ENCODE measurements around the gene CMSS1. TPM values are rescaled to one million over a fixed set of nuclear protein-coding genes. Genes with fewer than 3 reads are reported as not detected.
A peak's percentile ranks its signal among the peaks of the same experiment; 100 is the strongest.

Gene CMSS1
- total RNA-seq, 2 experiments from 2014 or later, result 42.1 to 42.6 TPM

DNA sequence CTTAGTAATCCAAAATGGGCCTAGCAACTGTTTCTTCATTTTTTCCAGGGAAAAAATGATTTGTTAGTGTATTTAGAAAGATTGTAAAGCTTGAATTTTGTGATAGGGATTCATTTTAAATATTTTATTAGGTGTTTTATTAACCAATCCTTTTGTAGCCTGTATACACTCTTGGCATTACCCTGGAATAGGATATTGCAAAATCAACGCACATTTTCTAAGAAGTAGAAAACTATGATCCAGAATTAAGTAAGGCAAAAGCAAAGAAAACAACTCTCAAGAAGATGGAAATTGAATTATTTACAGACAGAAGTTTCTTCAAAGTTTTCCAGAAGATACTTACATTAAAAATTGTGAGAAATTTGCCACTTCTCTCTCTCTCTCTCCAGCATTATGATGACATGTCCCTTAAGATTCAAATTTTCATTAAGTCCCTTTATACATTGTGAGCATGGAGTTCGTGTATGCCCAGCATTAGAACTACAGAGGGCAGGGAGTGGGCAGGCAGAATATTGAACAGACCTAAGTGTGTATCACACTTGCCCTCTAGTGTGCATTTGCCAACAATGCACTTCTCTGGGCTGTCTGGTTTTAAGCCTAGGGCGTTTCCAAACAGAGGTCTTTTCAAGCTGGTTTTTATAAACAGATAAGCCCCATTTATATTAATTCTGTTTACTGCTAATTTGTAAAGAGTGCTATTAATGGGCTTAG, 28.5 kb upstream of the CMSS1 start:
- no peak overlapping the region for H3K27ac Mint-ChIP-seq
- H3K36me3 Mint-ChIP-seq (ENCODE audit: low read depth), result no peaks in the 10 kb centered on the region
- ATAC-seq (peak; percentile 81), DNase-seq (peak; percentile 26)
- H3K9me3 Mint-ChIP-seq (ENCODE audit: insufficient read depth), result no peaks in the 10 kb centered on the region
- CTCF ChIA-PET, result interaction anchor here (0.7 to 1.4 kb wide), 3 partner anchors 16 to 269 kb away, joined by 3 to 4 read pairs (median 3); no protein-coding TSS in a partner anchor
- POLR2A ChIA-PET, result no interaction called here
- H3K4me1 Mint-ChIP-seq (ENCODE audit: low read depth), result no peaks in the 10 kb centered on the region
- H3K27me3 Mint-ChIP-seq (ENCODE audit: low read depth), result peaks cover 21% of the 10 kb centered on the region
- H3K4me3 Mint-ChIP-seq, result no peak overlapping the region

DNA sequence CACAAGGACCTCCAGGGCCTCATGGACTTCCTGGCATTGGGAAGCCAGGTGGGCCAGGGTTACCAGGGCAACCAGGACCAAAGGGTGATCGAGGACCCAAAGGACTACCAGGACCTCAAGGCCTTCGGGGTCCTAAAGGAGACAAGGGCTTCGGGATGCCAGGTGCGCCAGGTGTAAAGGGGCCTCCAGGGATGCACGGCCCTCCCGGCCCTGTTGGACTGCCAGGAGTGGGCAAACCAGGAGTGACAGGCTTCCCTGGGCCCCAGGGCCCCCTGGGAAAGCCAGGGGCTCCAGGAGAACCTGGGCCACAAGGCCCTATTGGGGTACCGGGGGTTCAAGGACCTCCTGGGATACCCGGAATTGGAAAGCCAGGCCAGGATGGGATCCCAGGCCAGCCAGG, 23.2 kb upstream of the CMSS1 start:
- Mint-ChIP-seq H3K36me3 (ENCODE audit: low read depth) (no peaks in the 10 kb centered on the region), H3K4me1 (ENCODE audit: low read depth) (no peaks in the 10 kb centered on the region), H3K27me3 (ENCODE audit: low read depth) (peaks cover 9% of the 10 kb centered on the region), H3K27ac (no peak overlapping the region), H3K9me3 (ENCODE audit: insufficient read depth) (no peaks in the 10 kb centered on the region), H3K4me3 (no peak overlapping the region)
- ChIA-PET POLR2A (no interaction called here), CTCF (no interaction called here)
- ATAC-seq, result no peak
- DNase-seq, result no peak

DNA sequence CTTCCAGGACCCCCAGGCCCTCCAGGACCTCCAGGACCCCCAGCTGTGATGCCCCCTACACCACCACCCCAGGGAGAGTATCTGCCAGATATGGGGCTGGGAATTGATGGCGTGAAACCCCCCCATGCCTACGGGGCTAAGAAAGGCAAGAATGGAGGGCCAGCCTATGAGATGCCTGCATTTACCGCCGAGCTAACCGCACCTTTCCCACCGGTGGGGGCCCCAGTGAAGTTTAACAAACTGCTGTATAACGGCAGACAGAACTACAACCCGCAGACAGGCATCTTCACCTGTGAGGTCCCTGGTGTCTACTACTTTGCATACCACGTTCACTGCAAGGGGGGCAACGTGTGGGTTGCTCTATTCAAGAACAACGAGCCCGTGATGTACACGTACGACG, 22.1 kb upstream of the CMSS1 start:
- POLR2A ChIA-PET, result no interaction called here
- no peaks in the 10 kb centered on the region for H3K4me1 Mint-ChIP-seq (ENCODE audit: low read depth)
- DNase-seq (no peak), ATAC-seq (no peak)
- CTCF ChIA-PET, result no interaction called here
- H3K27ac Mint-ChIP-seq, result no peak overlapping the region
- no peaks in the 10 kb centered on the region for H3K36me3 Mint-ChIP-seq (ENCODE audit: low read depth)
- H3K27me3 Mint-ChIP-seq (ENCODE audit: low read depth), result peaks cover 9% of the 10 kb centered on the region
- H3K9me3 Mint-ChIP-seq (ENCODE audit: insufficient read depth), result no peaks in the 10 kb centered on the region
- no peak overlapping the region for H3K4me3 Mint-ChIP-seq

DNA sequence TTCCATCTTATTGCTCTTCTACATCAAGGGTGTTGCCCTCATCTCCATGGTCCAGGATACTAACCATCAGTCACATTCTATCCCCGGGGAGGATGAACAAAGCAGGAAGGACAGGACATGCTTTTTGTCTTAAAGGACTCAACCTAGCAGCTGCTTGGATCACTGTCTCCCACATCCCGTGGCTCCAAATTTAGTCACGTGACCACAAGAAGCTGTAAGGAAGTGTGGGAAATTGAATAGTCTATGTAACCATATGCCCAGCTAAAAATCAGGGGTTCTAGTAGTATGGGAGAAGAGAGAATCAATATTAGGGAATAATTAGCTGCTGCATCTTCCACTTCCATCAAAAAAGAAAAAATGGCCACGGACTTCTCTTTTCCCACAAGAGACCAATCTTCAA, 18.2 kb upstream of the CMSS1 start:
- H3K4me1 Mint-ChIP-seq (ENCODE audit: low read depth), result no peaks in the 10 kb centered on the region
- peaks cover 2% of the 10 kb centered on the region for H3K27me3 Mint-ChIP-seq (ENCODE audit: low read depth)
- H3K27ac Mint-ChIP-seq, result no peak overlapping the region
- H3K9me3 Mint-ChIP-seq (ENCODE audit: insufficient read depth), result no peaks in the 10 kb centered on the region
- no peak overlapping the region for H3K4me3 Mint-ChIP-seq
- ATAC-seq (no peak), DNase-seq (no peak)
- POLR2A ChIA-PET, result no interaction called here
- CTCF ChIA-PET, result interaction anchor here (1.2 kb wide), 1 partner anchor 9 kb away, joined by 3 read pairs; no protein-coding TSS in a partner anchor
- no peaks in the 10 kb centered on the region for H3K36me3 Mint-ChIP-seq (ENCODE audit: low read depth)

DNA sequence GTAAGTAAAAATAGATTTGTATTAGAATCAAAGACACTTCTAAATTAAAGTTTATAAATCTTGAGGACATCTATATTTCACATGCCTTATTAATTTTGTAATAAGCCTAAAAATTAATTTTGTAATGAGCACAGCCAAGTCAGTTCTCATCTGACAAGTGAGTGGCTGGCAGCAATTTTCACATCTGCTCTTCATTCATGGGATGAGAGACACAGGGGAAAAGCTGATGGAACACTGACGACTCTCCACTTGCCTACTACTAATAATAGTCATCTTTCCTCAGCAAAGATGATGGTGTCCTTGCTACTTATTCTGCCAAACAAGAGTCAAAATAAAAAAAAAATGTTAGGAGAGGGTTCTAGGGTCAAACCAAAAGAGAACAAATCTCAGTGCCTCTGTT, 14.4 kb upstream of the CMSS1 start:
- CTCF ChIA-PET, result no interaction called here
- peaks cover 6% of the 10 kb centered on the region for H3K36me3 Mint-ChIP-seq (ENCODE audit: low read depth)
- ATAC-seq, result no peak
- POLR2A ChIA-PET, result no interaction called here
- H3K27ac Mint-ChIP-seq, result no peak overlapping the region
- H3K9me3 Mint-ChIP-seq (ENCODE audit: insufficient read depth), result no peaks in the 10 kb centered on the region
- H3K4me1 Mint-ChIP-seq (ENCODE audit: low read depth), result no peaks in the 10 kb centered on the region
- H3K4me3 Mint-ChIP-seq, result no peak overlapping the region
- peaks cover 2% of the 10 kb centered on the region for H3K27me3 Mint-ChIP-seq (ENCODE audit: low read depth)
- no peak for DNase-seq

DNA sequence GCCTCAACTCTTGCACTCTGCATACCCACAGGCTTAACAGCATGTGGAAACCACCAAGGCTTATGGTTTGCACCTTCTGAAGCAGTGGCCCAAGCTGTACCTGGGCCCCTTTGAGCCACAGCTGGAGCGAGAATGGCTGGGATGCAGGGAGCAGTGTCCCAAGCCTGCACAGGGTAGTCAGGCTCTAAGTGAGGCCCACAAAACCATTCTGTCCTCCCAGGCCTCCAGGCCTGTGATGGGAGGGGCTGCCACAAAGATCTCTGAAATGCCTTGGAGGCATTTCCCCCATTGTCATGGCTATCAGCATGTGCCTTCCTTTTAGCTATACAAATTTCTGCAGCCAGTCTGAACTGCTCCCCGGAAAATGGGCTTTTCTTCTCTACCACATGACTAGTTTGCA, 12.5 kb upstream of the CMSS1 start:
- no peak overlapping the region for H3K27ac Mint-ChIP-seq
- no peak for DNase-seq
- ATAC-seq, result no peak
- POLR2A ChIA-PET, result no interaction called here
- H3K27me3 Mint-ChIP-seq (ENCODE audit: low read depth), result peaks cover 2% of the 10 kb centered on the region
- H3K4me3 Mint-ChIP-seq, result no peak overlapping the region
- no peaks in the 10 kb centered on the region for H3K4me1 Mint-ChIP-seq (ENCODE audit: low read depth)
- peaks cover 6% of the 10 kb centered on the region for H3K36me3 Mint-ChIP-seq (ENCODE audit: low read depth)
- no peaks in the 10 kb centered on the region for H3K9me3 Mint-ChIP-seq (ENCODE audit: insufficient read depth)
- CTCF ChIA-PET, result interaction anchor here (1.5 kb wide), 1 partner anchor 17 kb away, joined by 3 read pairs; no protein-coding TSS in a partner anchor

DNA sequence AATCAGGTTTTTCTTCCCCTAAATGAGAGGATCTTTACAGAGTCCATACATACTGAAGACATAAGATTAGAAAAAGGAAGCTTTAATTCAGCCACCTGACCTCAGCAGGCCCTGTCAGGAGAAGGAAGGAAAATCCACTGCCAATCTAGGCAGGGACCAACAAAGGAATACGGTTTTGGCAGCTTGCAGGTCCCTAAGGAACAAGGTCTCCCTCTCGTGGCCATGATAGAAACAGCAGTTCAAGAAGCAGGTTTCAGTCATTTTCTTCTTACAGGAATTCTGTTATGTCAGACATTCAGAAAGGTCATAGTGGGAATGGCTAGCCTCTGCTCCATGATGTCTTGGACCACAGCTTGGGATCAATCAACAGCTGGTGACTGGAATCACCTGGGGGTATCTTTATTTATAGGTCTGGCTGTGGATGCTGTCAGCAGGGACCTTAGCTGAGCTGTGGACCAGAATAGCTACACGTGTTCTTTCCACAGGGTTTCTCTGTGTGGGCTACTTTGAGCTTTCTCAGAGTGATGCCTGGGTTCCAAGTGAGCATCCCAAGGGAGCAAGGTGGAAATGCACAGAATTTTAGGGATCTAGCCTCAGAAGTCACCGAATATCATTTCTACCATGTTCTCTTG, 9.4 kb upstream of the CMSS1 start:
- ATAC-seq, result no peak
- no peak overlapping the region for H3K4me3 Mint-ChIP-seq
- POLR2A ChIA-PET, result no interaction called here
- DNase-seq, result peak; percentile 54
- no peaks in the 10 kb centered on the region for H3K9me3 Mint-ChIP-seq (ENCODE audit: insufficient read depth)
- no peaks in the 10 kb centered on the region for H3K4me1 Mint-ChIP-seq (ENCODE audit: low read depth)
- CTCF ChIA-PET, result interaction anchor here (0.6 to 2.4 kb wide), 11 partner anchors 9 to 1730 kb away, joined by 3 to 14 read pairs (median 3); partner anchors contain the start of gene CMSS1
- peaks cover 6% of the 10 kb centered on the region for H3K36me3 Mint-ChIP-seq (ENCODE audit: low read depth)
- H3K27me3 Mint-ChIP-seq (ENCODE audit: low read depth), result peaks cover 10% of the 10 kb centered on the region
- H3K27ac Mint-ChIP-seq, result no peak overlapping the region

DNA sequence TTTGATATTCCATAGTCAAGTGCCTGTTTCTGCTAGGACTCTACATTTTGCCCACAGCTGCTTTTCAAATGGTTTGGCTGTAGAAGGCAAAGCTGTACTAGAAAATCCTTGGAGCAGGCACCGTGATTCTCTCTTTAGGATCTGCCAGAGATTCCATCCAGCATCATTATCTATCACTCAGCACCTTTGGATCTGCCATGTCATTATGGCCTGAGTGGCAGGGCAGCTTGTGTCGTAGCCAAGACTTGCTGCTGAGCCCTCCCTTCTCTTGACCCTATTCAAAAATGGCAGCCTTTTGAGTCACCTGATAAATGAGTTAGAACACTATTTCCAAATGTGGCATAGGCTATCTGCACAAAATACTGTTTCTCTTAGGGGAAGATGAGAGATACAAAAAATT, 8.1 kb upstream of the CMSS1 start:
- DNase-seq (no peak), ATAC-seq (no peak)
- Mint-ChIP-seq H3K4me3 (no peak overlapping the region), H3K36me3 (ENCODE audit: low read depth) (peaks cover 6% of the 10 kb centered on the region), H3K27me3 (ENCODE audit: low read depth) (peaks cover 10% of the 10 kb centered on the region), H3K9me3 (ENCODE audit: insufficient read depth) (no peaks in the 10 kb centered on the region), H3K27ac (no peak overlapping the region), H3K4me1 (ENCODE audit: low read depth) (no peaks in the 10 kb centered on the region)
- POLR2A ChIA-PET, result no interaction called here
- CTCF ChIA-PET, result interaction anchor here (0.9 to 2.4 kb wide), 2 partner anchors 8 to 17 kb away, joined by 3 to 14 read pairs; partner anchors contain the start of gene CMSS1

DNA sequence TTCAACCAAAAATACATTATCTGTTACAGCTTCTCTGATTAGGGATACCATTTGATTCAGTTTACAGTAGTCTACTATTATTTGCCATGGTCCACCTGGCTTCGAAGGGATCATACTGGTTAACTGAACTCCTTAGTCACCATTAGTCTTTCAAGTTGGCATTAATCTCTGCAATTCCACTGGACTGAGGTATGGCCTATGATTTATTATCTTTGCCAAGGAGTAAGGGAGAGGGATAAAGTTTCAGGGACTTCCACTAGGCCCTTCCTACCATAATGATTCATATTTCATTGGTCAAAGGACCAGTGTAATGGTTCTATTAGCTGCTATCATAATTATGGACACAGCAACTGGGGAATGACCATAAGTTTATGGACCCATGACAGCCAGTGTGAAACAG, 7.3 kb upstream of the CMSS1 start:
- Mint-ChIP-seq H3K4me1 (ENCODE audit: low read depth) (no peaks in the 10 kb centered on the region), H3K4me3 (no peak overlapping the region), H3K9me3 (ENCODE audit: insufficient read depth) (no peaks in the 10 kb centered on the region), H3K36me3 (ENCODE audit: low read depth) (peaks cover 5% of the 10 kb centered on the region), H3K27ac (no peak overlapping the region), H3K27me3 (ENCODE audit: low read depth) (peaks cover 10% of the 10 kb centered on the region)
- ATAC-seq (no peak), DNase-seq (no peak)
- POLR2A ChIA-PET, result no interaction called here
- CTCF ChIA-PET, result no interaction called here

DNA sequence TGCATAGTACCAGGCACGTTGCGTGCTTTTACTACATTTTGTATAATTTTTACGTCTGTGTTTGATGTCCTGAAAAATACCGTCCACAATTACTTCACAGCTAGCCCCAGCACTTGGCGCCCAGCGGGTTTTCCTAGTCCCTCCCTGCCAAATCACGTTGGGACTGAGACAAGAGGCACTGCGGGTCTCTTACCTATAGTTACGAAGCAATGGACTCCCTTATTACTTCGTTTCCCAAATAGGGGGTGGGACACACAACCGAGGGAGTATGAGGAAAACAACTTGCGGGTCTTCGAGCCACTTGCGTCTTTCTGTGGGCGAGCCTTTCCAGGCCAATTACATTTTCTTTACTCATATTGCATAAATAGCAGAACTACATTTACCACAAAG, 620 bp upstream of the CMSS1 start:
- POLR2A ChIA-PET, result interaction anchor here (0.6 to 0.7 kb wide), 3 partner anchors 55 to 586 kb away, joined by 3 to 5 read pairs (median 3); no protein-coding TSS in a partner anchor
- H3K4me3 Mint-ChIP-seq, result peak overlapping the region; percentile 92

DNA sequence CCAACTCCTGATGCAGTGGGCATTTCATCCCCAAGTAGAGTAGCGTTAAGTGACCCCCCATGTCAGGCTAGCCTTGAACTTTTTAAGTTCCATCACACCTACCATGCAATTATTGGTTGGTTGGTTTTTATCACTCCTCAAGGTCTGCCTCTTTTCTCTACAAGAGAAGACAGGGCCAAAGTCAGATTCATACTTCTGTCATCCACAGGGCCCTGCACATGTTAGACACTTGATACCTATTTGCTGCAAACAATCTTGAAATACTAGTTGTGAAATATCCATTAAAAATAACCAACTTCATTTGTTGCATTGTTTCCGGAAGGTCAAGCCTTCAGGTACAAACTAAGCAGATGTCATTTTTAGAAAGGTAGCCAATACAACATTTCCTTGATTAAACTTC, 1.2 kb downstream of the CMSS1 start:
- DNase-seq, result no peak
- ATAC-seq, result no peak
- Mint-ChIP-seq H3K27me3 (ENCODE audit: low read depth) (no peaks in the 10 kb centered on the region), H3K36me3 (ENCODE audit: low read depth) (peaks cover 6% of the 10 kb centered on the region), H3K4me3 (peak overlapping the region; percentile 92), H3K27ac (peak overlapping the region; percentile 23), H3K4me1 (ENCODE audit: low read depth) (peaks cover 28% of the 10 kb centered on the region), H3K9me3 (ENCODE audit: insufficient read depth) (no peaks in the 10 kb centered on the region)
- CTCF ChIA-PET, result interaction anchor here (1.0 to 2.7 kb wide), 3 partner anchors 13 to 771 kb away, joined by 3 to 24 read pairs (median 3); no protein-coding TSS in a partner anchor
- POLR2A ChIA-PET, result no interaction called here

More for the DNA sequence above, 620 bp upstream of the CMSS1 start:
- H3K27me3 Mint-ChIP-seq (ENCODE audit: low read depth), result peaks cover 6% of the 10 kb centered on the region
- DNase-seq (peak; percentile 28), ATAC-seq (no peak)
- peaks cover 26% of the 10 kb centered on the region for H3K4me1 Mint-ChIP-seq (ENCODE audit: low read depth)
- CTCF ChIA-PET, result interaction anchor here (1.1 to 2.7 kb wide), 3 partner anchors 9 to 15 kb away, joined by 4 to 24 read pairs (median 14); no protein-coding TSS in a partner anchor
- no peaks in the 10 kb centered on the region for H3K9me3 Mint-ChIP-seq (ENCODE audit: insufficient read depth)
- H3K36me3 Mint-ChIP-seq (ENCODE audit: low read depth), result peaks cover 6% of the 10 kb centered on the region
- H3K27ac Mint-ChIP-seq, result peak overlapping the region; percentile 98
